ENCODE data around the gene RSAD2.

DNA sequence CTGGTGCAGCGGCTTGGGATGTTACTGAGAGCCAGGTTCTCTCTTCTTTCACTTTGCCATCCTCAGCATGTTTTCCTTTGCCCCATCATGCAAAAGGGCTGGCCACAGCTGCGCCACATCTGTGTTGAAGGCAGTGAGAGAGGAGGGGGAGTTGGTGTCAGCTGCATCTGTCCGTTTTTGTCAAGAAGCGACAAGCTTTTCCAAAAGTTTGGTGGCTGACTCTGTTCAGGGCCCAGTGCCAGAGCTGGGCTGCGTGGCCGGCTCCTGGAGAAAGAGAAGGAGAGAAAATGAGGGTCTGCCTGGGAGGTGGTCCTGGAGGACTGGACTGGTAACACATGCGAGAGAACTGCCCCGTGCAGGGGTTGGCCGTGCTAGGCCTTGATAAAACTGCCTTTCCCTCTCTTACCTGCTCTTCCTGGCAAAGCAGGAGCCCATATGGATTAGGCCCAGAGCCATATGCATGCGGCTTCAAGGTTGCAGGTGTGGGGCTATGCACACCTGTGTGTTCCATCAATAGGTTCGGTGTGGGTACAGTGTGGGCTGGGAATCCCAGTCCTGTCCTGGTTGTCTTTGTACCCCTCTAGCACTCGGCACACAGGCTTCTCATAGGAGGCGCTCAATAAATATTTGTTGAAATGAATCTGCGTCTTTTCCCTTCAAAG is 48.6 kb downstream of the RSAD2 start:
- TF ChIP-seq EZH2 (IDR thresholded peaks at IDR 0.05; ENCODE audit: low read depth), result no peak
- TF ChIP-seq, protein P1, sequence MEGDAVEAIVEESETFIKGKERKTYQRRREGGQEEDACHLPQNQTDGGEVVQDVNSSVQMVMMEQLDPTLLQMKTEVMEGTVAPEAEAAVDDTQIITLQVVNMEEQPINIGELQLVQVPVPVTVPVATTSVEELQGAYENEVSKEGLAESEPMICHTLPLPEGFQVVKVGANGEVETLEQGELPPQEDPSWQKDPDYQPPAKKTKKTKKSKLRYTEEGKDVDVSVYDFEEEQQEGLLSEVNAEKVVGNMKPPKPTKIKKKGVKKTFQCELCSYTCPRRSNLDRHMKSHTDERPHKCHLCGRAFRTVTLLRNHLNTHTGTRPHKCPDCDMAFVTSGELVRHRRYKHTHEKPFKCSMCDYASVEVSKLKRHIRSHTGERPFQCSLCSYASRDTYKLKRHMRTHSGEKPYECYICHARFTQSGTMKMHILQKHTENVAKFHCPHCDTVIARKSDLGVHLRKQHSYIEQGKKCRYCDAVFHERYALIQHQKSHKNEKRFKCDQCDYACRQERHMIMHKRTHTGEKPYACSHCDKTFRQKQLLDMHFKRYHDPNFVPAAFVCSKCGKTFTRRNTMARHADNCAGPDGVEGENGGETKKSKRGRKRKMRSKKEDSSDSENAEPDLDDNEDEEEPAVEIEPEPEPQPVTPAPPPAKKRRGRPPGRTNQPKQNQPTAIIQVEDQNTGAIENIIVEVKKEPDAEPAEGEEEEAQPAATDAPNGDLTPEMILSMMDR (conservative IDR thresholded peaks at IDR 0.05), result no peak

Measured in PC-9 (cell line).